ENCODE data around the gene HSD11B1. TPM values are rescaled to one million over a fixed set of nuclear protein-coding genes. Genes with fewer than 3 reads are reported as not detected.
"Not testable (repeated sequence)": the region's sequence is repeated elsewhere in the genome, so short reads cannot be mapped to it uniquely, and the experiment has no call there.

Gene HSD11B1
- polyA plus RNA-seq, 1 donor from 2014 or later: not detected

GRCh38 chr1:209697126-209697525 is 7.5 kb upstream of the HSD11B1 start:
- H3K36me3 ChIP-seq (ENCODE audit: insufficient read depth, low read length): no peaks in the 10 kb centered on the region
- TF ChIP-seq REST (IDR thresholded peaks at IDR 0.05; ENCODE audit: borderline replicate concordance) (no peak), POLR2AphosphoS5 (IDR thresholded peaks at IDR 0.05) (no peak), EP300 (conservative IDR thresholded peaks at IDR 0.05; ENCODE audit: poor library complexity, severe bottlenecking) (no peak), CTCF (IDR thresholded peaks at IDR 0.05; ENCODE audit: poor library complexity, severe bottlenecking) (no peak), TAF1 (IDR thresholded peaks at IDR 0.05; ENCODE audit: low read depth) (no peak), EZH2 (IDR thresholded peaks at IDR 0.05; ENCODE audit: borderline replicate concordance, insufficient read depth, low read length, poor library complexity, severe bottlenecking) (no peak), MXI1 (conservative IDR thresholded peaks at IDR 0.05; ENCODE audit: poor library complexity, severe bottlenecking) (no peak), SMC3 (conservative IDR thresholded peaks at IDR 0.05; ENCODE audit: poor library complexity) (no peak), RAD21 (conservative IDR thresholded peaks at IDR 0.05) (no peak)
- H3K9me2 ChIP-seq (ENCODE audit: insufficient read depth, low read length): no peaks in the 10 kb centered on the region
- H3K27ac ChIP-seq (ENCODE audit: low read length): no peak overlapping the region
- H2AFZ ChIP-seq (ENCODE audit: low read depth, low read length): no peak overlapping the region
- no peaks in the 10 kb centered on the region for H3K9me3 ChIP-seq (ENCODE audit: low read length)
- H3K4me3 ChIP-seq (ENCODE audit: low read length): no peak overlapping the region
- no peak overlapping the region for H3K9ac ChIP-seq (ENCODE audit: low read length)
- no peaks in the 10 kb centered on the region for H3K79me2 ChIP-seq (replicated peaks; ENCODE audit: insufficient read depth, low read length)
- no peaks in the 10 kb centered on the region for H3F3A ChIP-seq (ENCODE audit: insufficient read depth, low read length, poor library complexity, severe bottlenecking)
- H3K4me2 ChIP-seq (ENCODE audit: low read length): no peak overlapping the region
- H4K20me1 ChIP-seq (ENCODE audit: insufficient read depth): no peaks in the 10 kb centered on the region
- peaks cover 4% of the 10 kb centered on the region for H3K27me3 ChIP-seq (ENCODE audit: insufficient read depth, low read depth, low read length)

GRCh38 chr1:209700686-209701085 is 4.0 kb upstream of the HSD11B1 start:
- H3K9ac ChIP-seq (ENCODE audit: low read length); H3K4me2 ChIP-seq (ENCODE audit: low read length); H3K27me3 ChIP-seq (ENCODE audit: insufficient read depth, low read depth, low read length); H3K9me3 ChIP-seq (ENCODE audit: low read length); H3K36me3 ChIP-seq (ENCODE audit: insufficient read depth, low read length); H3F3A ChIP-seq (ENCODE audit: insufficient read depth, low read length, poor library complexity, severe bottlenecking); H3K27ac ChIP-seq (ENCODE audit: low read length); H3K9me2 ChIP-seq (ENCODE audit: insufficient read depth, low read length); H4K20me1 ChIP-seq (ENCODE audit: insufficient read depth); H2AFZ ChIP-seq (ENCODE audit: low read depth, low read length); H3K4me3 ChIP-seq (ENCODE audit: low read length); H3K79me2 ChIP-seq (replicated peaks; ENCODE audit: insufficient read depth, low read length): not testable (repeated sequence)

- Histone ChIP-seq H3K79me2 (replicated peaks; ENCODE audit: insufficient read depth, low read length) (no peaks in the 10 kb centered on the region), H4K20me1 (ENCODE audit: insufficient read depth) (no peaks in the 10 kb centered on the region), H3K27ac (ENCODE audit: low read length) (no peak overlapping the region), H3K27me3 (ENCODE audit: insufficient read depth, low read depth, low read length) (no peaks in the 10 kb centered on the region), H3K4me2 (ENCODE audit: low read length) (no peak overlapping the region), H3K36me3 (ENCODE audit: insufficient read depth, low read length) (no peaks in the 10 kb centered on the region), H3K9me2 (ENCODE audit: insufficient read depth, low read length) (no peaks in the 10 kb centered on the region), H3K4me3 (ENCODE audit: low read length) (no peak overlapping the region), H3K9ac (ENCODE audit: low read length) (no peak overlapping the region), H3F3A (ENCODE audit: insufficient read depth, low read length, poor library complexity, severe bottlenecking) (no peaks in the 10 kb centered on the region), H2AFZ (ENCODE audit: low read depth, low read length) (no peak overlapping the region), H3K9me3 (ENCODE audit: low read length) (no peaks in the 10 kb centered on the region)
- TF ChIP-seq EZH2 (IDR thresholded peaks at IDR 0.05; ENCODE audit: borderline replicate concordance, insufficient read depth, low read length, poor library complexity, severe bottlenecking) (no peak), EP300 (conservative IDR thresholded peaks at IDR 0.05; ENCODE audit: poor library complexity, severe bottlenecking) (no peak), POLR2AphosphoS5 (IDR thresholded peaks at IDR 0.05) (no peak), REST (IDR thresholded peaks at IDR 0.05; ENCODE audit: borderline replicate concordance) (no peak), CTCF (IDR thresholded peaks at IDR 0.05; ENCODE audit: poor library complexity, severe bottlenecking) (no peak), MXI1 (conservative IDR thresholded peaks at IDR 0.05; ENCODE audit: poor library complexity, severe bottlenecking) (no peak)
These were observed 1.8 kb upstream of the HSD11B1 start for GRCh38 chr1:209702832-209703231.
